Measurements from ENCODE around the gene PGBD4. TPM values are rescaled to one million over a fixed set of nuclear protein-coding genes. Genes with fewer than 3 reads are reported as not detected.
"Not testable (repeated sequence)": the region's sequence is repeated elsewhere in the genome, so short reads cannot be mapped to it uniquely, and the experiment has no call there.

Gene PGBD4
- total and polyA plus RNA-seq, 11 donors = 0.86 to 2.1 (median 1.4) TPM

DNA sequence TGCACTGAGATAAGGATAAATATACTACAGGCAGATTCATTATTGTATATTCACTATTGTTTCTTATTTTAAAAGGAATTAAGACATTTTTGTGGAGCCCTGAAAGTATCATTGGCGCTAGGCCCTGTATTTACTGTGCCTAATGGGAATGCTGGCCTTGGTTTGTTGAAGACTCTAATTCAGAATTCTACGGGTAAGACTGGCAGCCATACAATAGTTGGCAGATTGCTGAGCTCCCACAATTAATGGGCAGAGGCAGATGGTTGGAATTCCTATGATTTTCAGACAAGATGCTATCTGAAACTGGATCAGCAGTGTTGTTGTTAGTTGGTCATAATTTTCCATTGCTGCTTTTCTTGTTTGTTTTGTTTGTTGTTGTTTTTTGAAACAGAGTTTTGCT is 14.7 kb downstream of the PGBD4 start:
- DNase-seq (no peak), ATAC-seq (no peak)
- Histone ChIP-seq H3K27ac (no peak overlapping the region), H3K4me1 (no peaks in the 10 kb centered on the region), H3K27me3 (peaks cover 0 to 25% (median 0%) of the 10 kb centered on the region in 9 donors), H3K4me3 (no peak overlapping the region), H3K9me3 (no peaks in the 10 kb centered on the region), H3K36me3 (no peaks in the 10 kb centered on the region)
- WGBS, 4 donors = 84 to 89% (median 86%) methylated on average over 2 of the region's 2 CpGs
- intact Hi-C loops (cut with DNase I) = loop anchor here in 1 of 10 donors (5.0 kb wide), 1 partner anchor 49 kb away; no protein-coding TSS in a partner anchor
- TF ChIP-seq CTCF (IDR thresholded peaks at IDR 0.05) = no peak
- TF ChIP-seq POLR2A (IDR thresholded peaks at IDR 0.05) = no peak

DNA sequence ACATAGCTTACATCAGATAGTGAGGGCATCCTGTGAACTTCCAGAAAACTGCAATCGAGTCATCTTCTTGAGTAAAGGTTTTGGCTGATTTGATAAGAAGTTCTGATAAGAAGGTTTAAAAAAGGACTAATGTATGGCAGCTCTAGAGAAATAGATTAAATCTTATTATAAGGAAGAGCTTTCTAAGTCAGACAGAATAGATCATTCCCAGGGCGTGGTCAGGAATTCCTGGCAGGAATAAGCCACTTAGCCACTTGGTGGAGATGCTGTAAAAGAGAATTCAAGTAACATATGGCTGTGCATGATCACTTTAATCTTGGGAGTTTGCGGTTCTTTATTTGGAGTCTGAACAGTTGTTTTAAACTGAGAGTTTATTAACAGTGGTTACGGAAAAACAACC is 17.4 kb downstream of the PGBD4 start:
- WGBS, 4 donors = 71 to 76% (median 75%) methylated on average over 4 of the region's 4 CpGs
- Histone ChIP-seq H3K36me3 (no peaks in the 10 kb centered on the region), H3K4me3 (no peak overlapping the region), H3K9me3 (no peaks in the 10 kb centered on the region), H3K27ac (no peak overlapping the region), H3K4me1 (no peaks in the 10 kb centered on the region), H3K27me3 (peaks cover 0 to 25% (median 0%) of the 10 kb centered on the region in 9 donors)
- DNase-seq = no peak
- intact Hi-C loops (cut with DNase I) = loop anchor here in 1 of 10 donors (5.0 kb wide), 1 partner anchor 52 kb away; no protein-coding TSS in a partner anchor
- ATAC-seq = no peak
- no peak for TF ChIP-seq CTCF (IDR thresholded peaks at IDR 0.05)
- TF ChIP-seq POLR2A (IDR thresholded peaks at IDR 0.05) = no peak

GRCh38 chr15:34120420-34120819 is 18.5 kb downstream of the PGBD4 start:
- WGBS, 4 donors = 66 to 82% (median 71%) methylated on average over 2 of the region's 2 CpGs
- H3K27ac ChIP-seq; H3K4me1 ChIP-seq; H3K4me3 ChIP-seq; H3K36me3 ChIP-seq; DNase-seq; intact Hi-C loops (cut with DNase I); H3K9me3 ChIP-seq; ATAC-seq: not testable (repeated sequence)
- peaks cover 0 to 16% (median 0%) of the 10 kb centered on the region in 9 donors for H3K27me3 ChIP-seq

DNA sequence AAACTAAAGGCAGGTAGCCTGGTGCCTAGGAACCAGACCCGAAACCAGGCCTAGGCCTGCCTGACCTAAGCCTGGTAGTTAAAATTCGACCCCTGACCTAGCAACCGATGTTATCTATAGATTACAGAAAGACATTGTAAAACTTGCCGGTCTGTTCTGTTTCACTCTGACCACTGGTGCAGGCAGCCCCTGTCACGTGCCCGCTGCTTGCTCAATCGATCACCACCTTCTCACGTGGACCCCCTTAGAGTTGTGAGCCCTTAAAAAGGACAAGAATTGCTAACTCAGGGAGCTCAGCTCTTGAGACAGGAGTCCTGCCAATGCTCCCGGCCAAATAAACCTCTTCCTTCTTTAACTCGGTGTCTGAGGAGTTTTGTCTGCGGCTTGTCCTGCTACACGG is 19.9 kb downstream of the PGBD4 start:
- 82 to 87% (median 84%) methylated on average over 12 of the region's 12 CpGs for WGBS, 4 donors
- intact Hi-C loops (cut with DNase I); ATAC-seq: not testable (repeated sequence)

DNA sequence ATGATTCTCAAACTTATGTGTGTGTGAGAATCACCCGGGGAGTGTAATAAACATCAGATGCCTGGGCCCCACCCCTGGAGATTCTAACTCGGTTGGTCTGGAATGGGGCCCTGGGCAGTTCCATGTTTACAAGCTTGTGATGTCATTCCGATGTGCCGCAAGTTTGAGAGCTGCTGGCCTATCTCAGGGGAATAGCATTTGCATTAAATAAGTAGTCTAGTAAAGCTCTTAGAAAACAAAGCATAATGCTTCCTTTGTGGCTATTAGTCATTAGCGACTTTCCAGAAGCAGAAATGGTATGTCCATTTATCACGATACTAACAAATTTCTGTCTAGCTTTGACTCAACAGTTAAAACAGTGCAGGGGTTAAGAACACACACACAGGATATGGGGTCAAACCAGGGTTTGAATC is 20.9 kb downstream of the PGBD4 start:
- Histone ChIP-seq H3K4me3 (no peak overlapping the region), H3K27ac (no peak overlapping the region), H3K36me3 (no peaks in the 10 kb centered on the region), H3K27me3 (no peaks in the 10 kb centered on the region), H3K9me3 (no peaks in the 10 kb centered on the region), H3K4me1 (no peaks in the 10 kb centered on the region)
- TF ChIP-seq POLR2A (IDR thresholded peaks at IDR 0.05) (no peak), CTCF (IDR thresholded peaks at IDR 0.05) (no peak)
- WGBS, 4 donors = 54 to 72% (median 62%) methylated on average over 6 of the region's 6 CpGs
- DNase-seq (no peak), ATAC-seq (no peak)
- intact Hi-C loops (cut with DNase I) = no loop called here

More for the DNA sequence above, 19.9 kb downstream of the PGBD4 start:
- H3K4me3 ChIP-seq, H3K27me3 ChIP-seq, H3K9me3 ChIP-seq, H3K36me3 ChIP-seq, H3K4me1 ChIP-seq, DNase-seq, H3K27ac ChIP-seq: not testable (repeated sequence)
